ENCODE data around the gene SP140.

DNA sequence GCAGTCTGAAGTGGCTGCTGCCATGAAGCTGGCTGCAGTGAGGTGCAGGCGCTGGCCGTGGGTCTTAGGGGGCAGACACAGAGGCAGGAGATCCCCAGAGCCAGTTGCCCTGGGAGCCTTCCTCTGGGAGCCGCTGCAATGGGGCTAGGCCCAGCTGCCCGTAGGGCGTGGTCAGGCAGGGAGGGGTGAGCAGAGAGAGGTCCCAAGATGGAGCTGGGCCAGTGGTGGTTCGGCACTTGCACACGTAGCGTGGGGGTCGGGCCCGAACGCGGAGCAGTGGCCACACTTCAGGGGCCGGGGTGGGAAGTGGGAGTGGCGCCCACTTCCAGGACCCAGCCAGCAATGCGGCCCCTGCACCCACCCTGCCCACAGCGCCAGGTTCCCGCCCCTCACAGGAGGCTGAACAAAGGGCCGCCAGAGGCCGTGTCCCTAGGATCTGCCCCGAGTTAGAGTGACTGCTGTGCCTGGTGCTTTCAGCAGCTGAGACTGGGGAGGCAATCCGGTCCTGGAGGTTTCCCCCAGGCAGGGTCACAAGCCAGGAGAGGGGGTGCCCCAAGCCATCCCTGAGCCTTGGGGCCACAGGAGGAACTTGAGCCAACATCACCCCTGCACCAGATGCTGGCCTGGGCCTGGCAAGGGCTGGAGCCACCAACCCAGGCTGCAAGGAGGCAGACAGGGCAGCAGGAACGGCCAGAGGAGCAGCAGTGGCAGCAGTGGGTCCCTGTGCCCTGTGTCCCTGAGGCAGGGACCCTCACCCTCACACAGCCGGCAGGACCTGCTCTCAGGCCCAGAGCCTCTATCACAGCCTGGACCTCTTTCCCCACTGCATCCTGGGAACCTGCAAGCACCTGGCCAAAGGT is 80.1 kb downstream of the SP140 start:
- TF ChIP-seq, protein P1, sequence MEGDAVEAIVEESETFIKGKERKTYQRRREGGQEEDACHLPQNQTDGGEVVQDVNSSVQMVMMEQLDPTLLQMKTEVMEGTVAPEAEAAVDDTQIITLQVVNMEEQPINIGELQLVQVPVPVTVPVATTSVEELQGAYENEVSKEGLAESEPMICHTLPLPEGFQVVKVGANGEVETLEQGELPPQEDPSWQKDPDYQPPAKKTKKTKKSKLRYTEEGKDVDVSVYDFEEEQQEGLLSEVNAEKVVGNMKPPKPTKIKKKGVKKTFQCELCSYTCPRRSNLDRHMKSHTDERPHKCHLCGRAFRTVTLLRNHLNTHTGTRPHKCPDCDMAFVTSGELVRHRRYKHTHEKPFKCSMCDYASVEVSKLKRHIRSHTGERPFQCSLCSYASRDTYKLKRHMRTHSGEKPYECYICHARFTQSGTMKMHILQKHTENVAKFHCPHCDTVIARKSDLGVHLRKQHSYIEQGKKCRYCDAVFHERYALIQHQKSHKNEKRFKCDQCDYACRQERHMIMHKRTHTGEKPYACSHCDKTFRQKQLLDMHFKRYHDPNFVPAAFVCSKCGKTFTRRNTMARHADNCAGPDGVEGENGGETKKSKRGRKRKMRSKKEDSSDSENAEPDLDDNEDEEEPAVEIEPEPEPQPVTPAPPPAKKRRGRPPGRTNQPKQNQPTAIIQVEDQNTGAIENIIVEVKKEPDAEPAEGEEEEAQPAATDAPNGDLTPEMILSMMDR (IDR thresholded peaks at IDR 0.05): no peak
- TF ChIP-seq TCF7L2 (IDR thresholded peaks at IDR 0.05; ENCODE audit: low read depth, low read length) (no peak), POLR2AphosphoS5 (IDR thresholded peaks at IDR 0.05; ENCODE audit: low read depth, low read length) (no peak)
